IMR-90 (cell line): Measurements from ENCODE around the gene CKAP5. TPM values are rescaled to one million over a fixed set of nuclear protein-coding genes. Genes with fewer than 3 reads are reported as not detected.

Source experiments
- ATAC-seq: fragments of 200-7000 bp; cut with Tn5 transposase; 2 replicates; pipeline ENCODE4 v1.9.1; 2020; ENCODE audit warnings: low read depth, mild to moderate bottlenecking, moderate library complexity
- BruUV-seq: library from RNA; stranded (reverse); fragments of 400-500 nt; replicated peaks from 2 replicates; lab custom pipeline; 2021; lab: Mats Ljungman, UMichigan
- CTCF ChIA-PET: fragments of 300-600 bp; formaldehyde crosslinking; extraction: SDS; loops from one replicate; lab custom pipeline; 2021; ENCODE audit warnings: antibody characterized with exemption; lab: Yijun Ruan, JAX
- POLR2A ChIA-PET: fragments of 300-600 bp; sonication (Branson Sonifier 250); formaldehyde crosslinking; loops from one replicate; lab custom pipeline; 2022; ENCODE audit warnings: antibody characterized with exemption; ENCODE audit not compliant: unreplicated experiment; lab: Charles Lee
- DNase-seq: peaks from one replicate; pipeline ENCODE4 v3.0.0; 2013
- H2AFZ ChIP-seq: replicated peaks from 2 replicates; pipeline ENCODE3; 2013; ENCODE audit warnings: low read length, mild to moderate bottlenecking; ENCODE audit not compliant: poor library complexity
- H2AK5ac ChIP-seq: 2 replicates; pipeline ENCODE4 v1.6.1; 2013; ENCODE audit warnings: low read depth, low read length, inconsistent platforms
- H2AK9ac ChIP-seq: replicated peaks from 2 replicates; pipeline ENCODE3; 2013; ENCODE audit warnings: mild to moderate bottlenecking, low read depth, low read length, moderate library complexity; ENCODE audit not compliant: poor library complexity
- H2BK120ac ChIP-seq: 2 replicates; pipeline ENCODE4 v1.6.1; 2013; ENCODE audit warnings: low read depth, low read length, inconsistent platforms
- H2BK15ac ChIP-seq: 3 replicates; pipeline ENCODE4 v1.6.1; 2013; ENCODE audit warnings: low read depth, low read length, inconsistent platforms
- H2BK20ac ChIP-seq: 2 replicates; pipeline ENCODE4 v1.6.1; 2013; ENCODE audit warnings: low read depth, mild to moderate bottlenecking, inconsistent platforms, low read length, moderate library complexity
- H2BK5ac ChIP-seq: 2 replicates; pipeline ENCODE4 v1.6.1; 2013; ENCODE audit warnings: mild to moderate bottlenecking, low read depth, low read length, inconsistent platforms; ENCODE audit not compliant: poor library complexity, severe bottlenecking
- H3K14ac ChIP-seq: replicated peaks from 2 replicates; pipeline ENCODE4 v1.6.1; 2013; ENCODE audit warnings: low read depth, low read length, inconsistent platforms
- H3K18ac ChIP-seq: 2 replicates; pipeline ENCODE4 v1.6.1; 2013; ENCODE audit warnings: low read depth, low read length, control low read depth
- H3K23ac ChIP-seq: 2 replicates; pipeline ENCODE4 v1.6.1; 2013; ENCODE audit warnings: low read depth, low read length, inconsistent platforms
- H3K27ac ChIP-seq: 2 replicates; pipeline ENCODE4 v1.5.1; 2013; ENCODE audit warnings: mild to moderate bottlenecking, control low read depth, low read length; ENCODE audit not compliant: insufficient read depth
- H3K27me3 ChIP-seq: 2 replicates; pipeline ENCODE4 v1.6.1; 2013; ENCODE audit warnings: low read length; ENCODE audit not compliant: control insufficient read depth, insufficient read depth
- H3K36me3 ChIP-seq: 2 replicates; pipeline ENCODE4 v1.6.1; 2013; ENCODE audit warnings: low read length, mixed read lengths; ENCODE audit not compliant: control insufficient read depth, insufficient read depth
- H3K4ac ChIP-seq: 2 replicates; pipeline ENCODE4 v1.6.1; 2013; ENCODE audit warnings: low read depth, low read length, inconsistent platforms
- H3K4me1 ChIP-seq: 2 replicates; pipeline ENCODE4 v1.6.1; 2013; ENCODE audit warnings: low read length, mixed read lengths; ENCODE audit not compliant: control insufficient read depth, insufficient read depth
- H3K4me2 ChIP-seq: 2 replicates; pipeline ENCODE4 v1.6.1; 2013; ENCODE audit warnings: low read depth, mild to moderate bottlenecking, control low read depth, low read length, moderate library complexity
- H3K4me3 ChIP-seq: 2 replicates; pipeline ENCODE4 v1.5.1; 2013; ENCODE audit warnings: low read depth, mild to moderate bottlenecking, control low read depth, low read length, moderate library complexity; ENCODE audit not compliant: insufficient read depth
- H3K56ac ChIP-seq: 2 replicates; pipeline ENCODE4 v1.6.1; 2013; ENCODE audit warnings: low read length, inconsistent platforms; ENCODE audit not compliant: insufficient read depth; ENCODE audit errors: extremely low read depth
- H3K79me1 ChIP-seq, 2 experiments: 2 replicates each; pipeline ENCODE4 v1.6.1; 2013; ENCODE audit warnings: low read length in 2 of 2, inconsistent platforms in 1 of 2, low read depth in 1 of 2
- H3K9ac ChIP-seq: 2 replicates; pipeline ENCODE4 v1.6.1; 2013; ENCODE audit warnings: low read depth, low read length, control low read depth
- H3K9me1 ChIP-seq: 2 replicates; pipeline ENCODE4 v1.6.1; 2013; ENCODE audit warnings: low read length, inconsistent platforms; ENCODE audit not compliant: insufficient read depth
- H3K9me3 ChIP-seq: 2 replicates; pipeline ENCODE4 v1.6.1; 2013; ENCODE audit warnings: low read length; ENCODE audit not compliant: control insufficient read depth, insufficient read depth
- H4K20me1 ChIP-seq: 2 replicates; pipeline ENCODE4 v1.6.1; 2013; ENCODE audit warnings: low read length, inconsistent platforms; ENCODE audit not compliant: insufficient read depth
- H4K5ac ChIP-seq: 2 replicates; pipeline ENCODE4 v1.6.1; 2013; ENCODE audit warnings: mild to moderate bottlenecking, low read depth, low read length, control low read depth
- H4K8ac ChIP-seq, 2 experiments: 2 replicates each; pipeline ENCODE4 v1.6.1; 2013; ENCODE audit warnings: low read depth in 2 of 2, low read length in 2 of 2, control low read depth in 1 of 2, inconsistent platforms in 1 of 2
- H4K91ac ChIP-seq: 2 replicates; pipeline ENCODE4 v1.6.1; 2013; ENCODE audit warnings: low read depth, low read length, inconsistent platforms; ENCODE audit not compliant: insufficient read depth
- CEBPB ChIP-seq: IDR thresholded peaks from 2 replicates; pipeline ENCODE4 v1.6.1; 2012; ENCODE audit warnings: low read depth, low read length, improper control_type of control experiment
- USF2 ChIP-seq: fragments of 150-350 bp; IDR thresholded peaks from 2 replicates; pipeline ENCODE4 v1.6.1; 2017; ENCODE audit warnings: mild to moderate bottlenecking, antibody characterized with exemption, low read length, low read depth
- WGBS, 2 experiments: methylation state at CpG; one replicate each; pipeline versions ENCODE4 v1.1.5 to v1.1.7; 2013; ENCODE audit warnings: missing lambda C conversion rate in 2 of 2; ENCODE audit not compliant: insufficient read length in 1 of 2; ENCODE audit errors: extremely low coverage in 2 of 2; 5-methylcytosine and 5-hydroxymethylcytosine counted together
- dilution Hi-C: fragments of 300-500 bp; cut with HindIII; formaldehyde crosslinking; loops from one replicate; pipeline ENCODE4 v1.14.3; 2018; ENCODE audit warnings: low sequenced_read_pairs; ENCODE audit not compliant: unreplicated experiment
- in situ Hi-C: fragments of 300-500 bp; cut with MboI; formaldehyde crosslinking; loops from 3 replicates; pipeline ENCODE4 v1.14.3; 2019; ENCODE audit warnings: low sequenced_read_pairs, inconsistent platforms, mixed read lengths
- intact Hi-C: fragments of 100-400 bp; cut with micrococcal nuclease; formaldehyde crosslinking; loops from 2 replicates; pipeline ENCODE4 v1.10.0; 2022
- polyA plus RNA-seq, 3 experiments: library from polyadenylated mRNA; depleted of rRNA; stranded (reverse); fragments of >200 nt; gene quantifications; 2 replicates each; pipeline ENCODE4 v1.2.3, GENCODE V29; 2012; ENCODE audit warnings: low replicate concordance in 1 of 3
- total RNA-seq: library from RNA; depleted of rRNA; stranded (reverse); fragments of >200 nt; gene quantifications from 2 replicates; pipeline ENCODE4 v1.2.3, GENCODE V29; 2012

The CKAP5 gene
- total and polyA plus RNA-seq, 2 of the 4 experiments (the other 2 are of a cell fraction): 59.5 to 79.2 TPM

- Histone ChIP-seq H3K56ac (no peak overlapping the region), H3K14ac (no peak overlapping the region), H2AK5ac (peak overlapping the region; percentile 56; the same call in 1 of the 2 replicates), H3K4me3 (no peak overlapping the region), H2BK20ac (peak overlapping the region; percentile 46; the same call in 1 of the 2 replicates), H3K4me1 (peaks cover 15% of the 10 kb centered on the region), H3K79me1 (peaks cover 0 to 21% of the 10 kb centered on the region in 2 experiments; a peak in 3 of 4 replicates), H3K9me3 (no peaks in the 10 kb centered on the region), H3K36me3 (peaks cover 2% of the 10 kb centered on the region; the same call in 1 of the 2 replicates), H3K9me1 (peaks cover 20% of the 10 kb centered on the region), H3K9ac (no peak overlapping the region), H3K23ac (no peak overlapping the region), H2AFZ (no peak overlapping the region), H3K27me3 (no peaks in the 10 kb centered on the region), H3K4me2 (no peak overlapping the region), H4K20me1 (no peaks in the 10 kb centered on the region), H2BK15ac (no peak overlapping the region; the same call in 2 of the 3 replicates), H2AK9ac (no peak overlapping the region), H4K8ac (peak overlapping the region in 1 of 2 experiments; percentile 21; a peak in 1 of 4 replicates), H2BK5ac (no peak overlapping the region), H4K91ac (no peak overlapping the region), H3K18ac (no peak overlapping the region), H3K27ac (no peak overlapping the region), H4K5ac (no peak overlapping the region), H2BK120ac (peak overlapping the region; percentile 29; the same call in 1 of the 2 replicates), H3K4ac (no peak overlapping the region)
- no peak for ATAC-seq
- dilution Hi-C loops: no loop called here
- 0 out of 2 replicates have a peak, but pooled peaks have one; percentile 3 for TF ChIP-seq CEBPB
- no peak for TF ChIP-seq USF2
- ChIA-PET CTCF (interaction anchor here (0.6 kb wide), 1 partner anchor 15 kb away, joined by 3 read pairs; no protein-coding TSS in a partner anchor), POLR2A (no interaction called here)
- WGBS, 2 experiments: 80% methylated on average over 1 of the region's 7 CpGs; no CpG with 5 or more reads in 1 of the 2 experiments
- intact Hi-C loops: no loop called here
- no peak for DNase-seq
- in situ Hi-C loops: no loop called here
- no TSS peak for BruUV-seq
Measured at GRCh38 chr11:46712874-46713576, 133.1 kb downstream of the CKAP5 start.
